ENCODE data around the gene SRF.
"Not testable (repeated sequence)": the region's sequence is repeated elsewhere in the genome, so short reads cannot be mapped to it uniquely, and the experiment has no call there.

Gene SRF

GRCh38 chr6:43170931-43171706 lies at the start of gene SRF:
SRF (plus strand) TSS chr6:43171269; CDS start chr6:43171657, 388 bp downstream.
- peak; percentile 97 to 98 for DNase-seq (ENCODE audit: low read depth in 2 of 2)

DNA sequence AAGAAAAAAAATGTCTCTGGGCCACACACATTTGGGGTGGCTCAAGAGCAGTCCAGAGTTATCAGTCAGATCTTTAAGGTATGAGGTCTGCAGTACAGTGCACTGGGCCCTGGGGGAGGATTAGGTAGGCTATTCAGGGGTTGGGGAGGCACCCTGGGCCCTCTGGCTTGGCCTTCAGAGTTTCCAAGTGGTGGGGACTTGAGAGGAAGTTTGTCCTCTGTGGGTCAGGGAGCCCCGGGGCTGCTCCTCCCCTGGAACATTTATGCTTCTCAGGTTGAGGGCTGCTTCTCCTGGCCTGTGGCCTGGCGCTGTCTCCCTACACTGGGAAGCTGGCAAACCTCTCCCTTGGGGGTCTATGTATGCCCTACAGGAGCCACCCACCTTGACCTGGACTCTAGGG lies 48.9 kb upstream of the SRF start:
- DNase-seq (ENCODE audit: low read depth in 2 of 2) = no peak

GRCh38 chr6:43123461-43124314 lies 47.4 kb upstream of the SRF start:
- no peak for DNase-seq (ENCODE audit: low read depth in 2 of 2)

DNA sequence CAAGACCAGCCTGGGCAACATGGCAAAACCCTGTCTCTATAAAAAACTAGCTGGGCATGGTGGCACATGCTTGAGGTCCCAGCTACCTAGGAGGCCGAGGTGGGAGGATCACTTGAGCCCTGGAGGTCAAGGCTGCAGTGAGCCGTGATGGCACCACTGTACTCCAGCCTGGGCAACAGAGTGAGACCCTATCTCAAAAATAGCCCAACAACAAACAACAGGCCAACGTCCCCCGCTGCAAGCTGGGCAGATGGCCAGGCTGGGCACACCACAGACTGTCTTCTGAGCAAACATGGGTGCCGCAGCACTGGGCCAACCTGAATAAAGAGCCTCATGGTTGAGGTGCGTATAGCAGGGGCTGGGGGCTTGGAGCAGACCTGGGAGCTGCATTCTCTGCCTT lies 46.6 kb upstream of the SRF start:
- no peak for DNase-seq (ENCODE audit: low read depth in 2 of 2)

- no peak for DNase-seq (ENCODE audit: low read depth in 2 of 2)
Observed at GRCh38 chr6:43125119-43125518, 46.0 kb upstream of the SRF start.

- DNase-seq (ENCODE audit: low read depth in 2 of 2) = no peak
Observed at GRCh38 chr6:43125555-43125954, 45.5 kb upstream of the SRF start.

DNA sequence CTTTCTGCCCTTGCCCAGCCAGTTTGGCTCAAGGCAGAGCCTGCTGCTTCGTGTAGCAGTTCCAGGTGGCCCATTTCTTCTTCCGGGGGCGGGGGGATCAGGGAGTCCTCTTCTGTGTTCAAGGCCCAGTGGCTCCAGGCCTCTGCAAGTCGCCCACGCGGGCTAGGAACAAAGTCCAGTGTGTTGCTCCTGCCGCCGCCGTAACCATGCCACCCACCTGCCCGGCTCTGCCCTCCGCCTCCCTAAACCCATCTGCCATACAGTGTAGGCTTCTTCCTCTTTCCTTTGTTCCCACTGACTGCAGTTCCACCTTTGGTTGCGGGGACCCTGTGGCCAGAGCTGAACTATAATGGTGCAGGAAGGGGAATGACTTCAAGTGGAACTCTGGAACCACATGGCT lies 43.9 kb upstream of the SRF start:
- DNase-seq (ENCODE audit: low read depth in 2 of 2) = no peak

DNA sequence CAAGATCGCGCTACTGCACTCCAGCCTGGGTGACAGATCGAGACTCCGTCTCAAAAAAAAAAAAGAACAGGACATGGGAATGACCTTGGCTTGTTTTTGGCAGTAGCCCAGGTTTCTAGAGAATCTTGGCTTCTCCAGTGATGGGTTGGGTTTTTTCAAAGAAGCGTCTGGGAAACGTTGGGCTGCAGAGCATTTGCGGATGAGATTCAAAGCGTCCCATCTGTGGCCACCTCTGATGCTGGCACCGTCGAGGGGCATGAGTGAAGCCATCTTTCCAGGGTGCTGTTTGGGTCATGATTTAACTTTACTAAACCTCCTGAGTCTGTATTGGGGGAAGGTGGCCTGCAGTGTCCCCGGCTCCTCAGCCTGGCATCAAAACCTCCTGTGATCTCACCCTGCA lies 43.2 kb upstream of the SRF start:
- DNase-seq (ENCODE audit: low read depth in 2 of 2) = no peak

- no peak for DNase-seq (ENCODE audit: low read depth in 2 of 2)
Observed at GRCh38 chr6:43128926-43129325, 42.1 kb upstream of the SRF start.

DNA sequence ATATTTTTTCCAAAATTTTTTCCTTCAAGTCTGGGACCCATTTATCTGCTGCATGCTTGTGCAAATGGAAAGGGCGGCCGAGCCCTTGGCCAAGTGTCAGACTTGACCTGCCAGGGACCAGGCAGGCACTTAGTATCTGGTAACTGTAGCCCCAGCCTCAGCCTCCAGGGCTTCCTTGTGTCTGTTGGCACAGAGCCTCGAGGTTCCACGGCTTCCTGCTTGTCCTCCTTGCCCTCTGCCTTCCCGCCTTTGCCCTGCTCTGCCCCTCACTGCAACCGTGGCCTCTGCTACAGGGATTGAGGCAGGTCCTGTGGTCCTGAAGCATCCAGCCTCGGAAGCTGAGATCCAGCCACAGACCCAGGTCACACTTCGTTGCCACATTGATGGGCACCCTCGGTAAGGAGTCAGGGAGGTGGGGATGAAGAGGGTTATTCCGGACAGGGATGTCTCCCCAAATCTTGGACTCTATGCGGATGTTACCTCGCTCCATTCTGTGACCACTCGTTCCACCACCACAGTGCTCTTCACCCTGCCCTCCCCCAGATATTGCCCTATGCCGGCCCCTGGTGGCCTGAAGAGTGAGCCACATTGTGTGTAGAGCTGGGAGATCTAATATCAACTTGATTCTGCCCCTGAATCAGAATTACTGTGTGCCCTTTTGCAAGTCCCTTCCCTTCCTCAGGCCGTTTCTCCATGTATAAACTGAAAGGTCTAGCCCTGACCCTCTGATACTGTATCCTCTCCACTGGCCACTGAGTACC lies 41.5 kb upstream of the SRF start:
- no peak for DNase-seq (ENCODE audit: low read depth in 2 of 2)

- no peak for DNase-seq (ENCODE audit: low read depth in 2 of 2)
Observed at GRCh38 chr6:43130429-43130828, 40.6 kb upstream of the SRF start.

DNA sequence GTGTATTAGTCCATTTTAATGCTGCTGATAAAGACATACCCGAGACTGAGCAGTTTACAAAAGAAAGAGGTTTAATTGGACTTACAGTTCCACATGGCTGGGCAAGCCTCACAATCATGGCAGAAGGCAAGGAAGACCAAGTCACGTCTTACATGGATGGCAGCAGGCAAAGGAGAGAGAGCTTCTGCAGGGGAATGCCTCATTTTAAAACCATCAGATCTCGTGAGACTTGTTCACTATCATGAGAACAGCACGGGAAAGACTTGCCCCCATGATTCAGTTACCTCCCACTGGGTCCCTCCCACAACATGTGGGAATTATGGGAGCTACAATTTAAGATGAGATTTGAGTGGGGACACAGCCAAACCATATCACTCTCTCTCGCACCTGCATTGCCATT lies 39.7 kb upstream of the SRF start:
- DNase-seq (ENCODE audit: low read depth in 2 of 2) = not testable (repeated sequence)

GRCh38 chr6:43138267-43138666 lies 32.8 kb upstream of the SRF start:
- DNase-seq (ENCODE audit: low read depth in 2 of 2) = no peak

- not testable (repeated sequence) for DNase-seq (ENCODE audit: low read depth in 2 of 2)
Observed at GRCh38 chr6:43139973-43140372, 31.1 kb upstream of the SRF start.

- DNase-seq (ENCODE audit: low read depth in 2 of 2) = no peak
Observed at GRCh38 chr6:43141644-43142043, 29.4 kb upstream of the SRF start.

DNA sequence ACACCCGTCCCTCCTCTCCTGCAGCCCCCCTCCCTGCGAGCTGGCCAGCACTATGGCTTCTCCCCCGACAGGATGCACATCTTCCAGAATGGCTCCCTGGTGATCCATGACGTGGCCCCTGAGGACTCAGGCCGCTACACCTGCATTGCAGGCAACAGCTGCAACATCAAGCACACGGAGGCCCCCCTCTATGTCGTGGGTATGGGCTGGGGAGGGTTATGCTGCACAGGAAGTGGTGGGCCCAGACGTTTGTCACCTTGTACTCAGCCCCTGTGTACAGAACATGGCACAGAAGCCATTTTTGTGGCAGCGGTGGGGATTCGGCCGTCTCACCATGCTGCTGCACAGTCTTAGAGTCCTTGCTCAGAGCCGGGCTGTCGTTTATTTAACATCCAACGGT lies 29.0 kb upstream of the SRF start:
- DNase-seq (ENCODE audit: low read depth in 2 of 2) = peak in 1 of 2 donors; percentile 9

DNA sequence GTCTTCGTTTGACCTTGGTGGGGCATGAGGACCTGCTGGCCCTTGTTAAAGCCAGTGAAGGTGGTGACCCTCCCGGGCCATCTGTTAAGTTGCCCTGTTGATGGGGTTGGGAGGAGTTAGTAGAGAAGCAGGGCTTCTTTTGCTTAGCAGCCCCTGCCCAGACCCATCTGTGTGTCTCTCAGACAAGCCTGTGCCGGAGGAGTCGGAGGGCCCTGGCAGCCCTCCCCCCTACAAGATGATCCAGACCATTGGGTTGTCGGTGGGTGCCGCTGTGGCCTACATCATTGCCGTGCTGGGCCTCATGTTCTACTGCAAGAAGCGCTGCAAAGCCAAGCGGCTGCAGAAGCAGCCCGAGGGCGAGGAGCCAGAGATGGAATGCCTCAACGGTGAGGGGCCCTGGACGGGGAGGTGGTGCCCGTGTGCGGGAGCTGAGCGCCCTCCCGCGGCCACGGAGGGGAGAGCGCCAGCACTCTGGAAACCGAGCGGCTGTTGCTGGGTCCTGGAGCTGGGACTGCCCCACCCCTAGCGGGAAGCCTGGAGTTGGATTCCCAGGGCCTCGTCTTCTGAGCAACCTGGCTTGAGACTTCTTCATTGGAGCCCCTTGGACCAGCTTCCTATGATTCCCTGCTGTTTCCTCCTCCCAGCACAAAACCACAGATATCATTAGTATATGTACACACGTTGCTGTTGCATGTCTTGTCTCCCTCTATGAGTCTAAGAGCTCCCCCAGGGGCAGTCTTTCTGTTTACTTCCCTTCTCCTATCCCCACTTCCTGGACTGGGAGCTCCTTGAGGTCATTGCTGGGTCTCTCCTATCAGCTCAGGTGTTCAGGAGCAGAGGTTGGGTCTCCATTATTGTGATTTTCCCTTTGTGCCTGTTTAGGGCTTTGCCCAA lies 27.6 kb upstream of the SRF start:
- DNase-seq (ENCODE audit: low read depth in 2 of 2) = peak; percentile 66 to 70

- no peak for DNase-seq (ENCODE audit: low read depth in 2 of 2)
Observed at GRCh38 chr6:43144879-43145278, 26.2 kb upstream of the SRF start.

- DNase-seq (ENCODE audit: low read depth in 2 of 2) = no peak
Observed at GRCh38 chr6:43146261-43146660, 24.8 kb upstream of the SRF start.

DNA sequence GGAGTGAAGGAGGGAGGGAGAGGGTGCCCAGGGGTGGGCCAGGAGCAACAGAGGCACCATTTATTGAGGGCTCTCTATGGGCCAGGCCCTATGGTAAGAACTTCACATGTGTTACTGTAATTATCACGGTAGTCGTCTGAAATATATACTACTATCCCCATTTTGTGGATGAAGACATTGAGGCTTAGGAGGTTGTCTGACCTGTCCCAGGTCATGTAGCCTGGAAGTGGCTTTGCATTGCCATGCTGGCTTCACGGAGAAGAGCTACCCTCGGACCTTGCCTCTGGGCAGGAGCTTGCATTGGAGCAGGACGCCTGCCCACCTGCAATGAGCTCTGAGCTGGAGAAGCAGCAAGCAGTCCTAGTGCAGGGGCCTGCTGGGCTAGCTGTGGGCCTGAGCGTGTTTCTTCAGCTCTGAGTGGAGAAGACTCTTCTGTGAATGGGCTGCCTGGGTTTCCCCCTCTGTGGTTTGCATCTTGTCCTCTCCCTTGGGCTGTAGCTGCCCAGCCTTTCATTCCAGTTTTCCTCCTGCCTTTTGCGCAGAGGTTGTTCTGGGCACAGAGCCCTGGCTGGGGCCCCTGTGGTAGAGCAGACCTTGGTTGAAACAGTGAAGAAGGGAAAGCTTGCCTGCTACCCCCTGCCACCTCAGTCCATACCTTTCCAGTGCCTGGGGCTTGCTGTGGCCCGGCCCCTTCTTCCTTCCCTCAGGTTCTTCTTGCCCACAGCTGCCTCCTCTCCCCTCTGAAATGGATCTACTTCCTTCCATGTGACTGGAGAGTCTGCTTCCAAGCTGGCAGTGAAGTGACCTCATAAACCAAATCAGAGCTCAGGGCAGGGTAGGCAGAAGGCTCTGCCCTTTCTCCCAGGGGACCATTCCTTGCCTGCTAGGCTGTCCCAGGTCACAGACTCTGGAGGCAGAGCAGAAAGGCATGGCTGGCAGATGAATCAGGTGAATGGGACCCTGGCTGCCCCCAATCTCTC lies 24.1 kb upstream of the SRF start:
- no peak for DNase-seq (ENCODE audit: low read depth in 2 of 2)
